Parathyroid adenoma (tissue), 2 donors: Measurements from ENCODE around the gene MESD.

Source experiments
- H2AFZ ChIP-seq: fragments of 300-600 bp; sonication (generic); one replicate; pipeline ENCODE4 v1.7.0; 2017; ENCODE audit warnings: antibody characterized with exemption, mild to moderate bottlenecking
- H3K27ac ChIP-seq: fragments of 300-600 bp; sonication (generic); one replicate; pipeline ENCODE4 v1.7.0; 2017
- H3K27me3 ChIP-seq: fragments of 300-600 bp; sonication (generic); one replicate; pipeline ENCODE4 v1.7.0; 2017; ENCODE audit warnings: low read length; ENCODE audit not compliant: control insufficient read depth, insufficient read depth
- H3K36me3 ChIP-seq: fragments of 300-600 bp; sonication (generic); one replicate; pipeline ENCODE4 v1.7.0; 2017; ENCODE audit warnings: low read length; ENCODE audit not compliant: control insufficient read depth, insufficient read depth
- H3K4me1 ChIP-seq: fragments of 300-600 bp; sonication (generic); one replicate; pipeline ENCODE4 v1.7.0; 2017; ENCODE audit warnings: control low read depth
- H3K4me2 ChIP-seq: fragments of 300-600 bp; sonication (generic); one replicate; pipeline ENCODE4 v1.7.0; 2017; ENCODE audit warnings: low read length
- H3K4me3 ChIP-seq: fragments of 300-600 bp; sonication (generic); one replicate; pipeline ENCODE4 v1.7.0; 2017; ENCODE audit warnings: low read depth, low read length
- H3K79me2 ChIP-seq: fragments of 300-600 bp; sonication (generic); one replicate; pipeline ENCODE4 v1.7.0; 2017; ENCODE audit warnings: control low read depth
- H3K9ac ChIP-seq: fragments of 300-600 bp; sonication (generic); one replicate; pipeline ENCODE4 v1.7.0; 2017; ENCODE audit warnings: mild to moderate bottlenecking
- H3K9me3 ChIP-seq: fragments of 300-600 bp; sonication (generic); one replicate; pipeline ENCODE4 v1.7.0; 2017; ENCODE audit warnings: low read length; ENCODE audit not compliant: control insufficient read depth
- TF ChIP-seq, protein P1 (sequence below): fragments of 300-600 bp; sonication (generic); IDR thresholded peaks from one replicate; pipeline ENCODE4 v1.7.0; 2017; ENCODE audit warnings: antibody characterized with exemption, mild to moderate bottlenecking
- donor health status: primary hyperparathyroidism.

The MESD gene

DNA sequence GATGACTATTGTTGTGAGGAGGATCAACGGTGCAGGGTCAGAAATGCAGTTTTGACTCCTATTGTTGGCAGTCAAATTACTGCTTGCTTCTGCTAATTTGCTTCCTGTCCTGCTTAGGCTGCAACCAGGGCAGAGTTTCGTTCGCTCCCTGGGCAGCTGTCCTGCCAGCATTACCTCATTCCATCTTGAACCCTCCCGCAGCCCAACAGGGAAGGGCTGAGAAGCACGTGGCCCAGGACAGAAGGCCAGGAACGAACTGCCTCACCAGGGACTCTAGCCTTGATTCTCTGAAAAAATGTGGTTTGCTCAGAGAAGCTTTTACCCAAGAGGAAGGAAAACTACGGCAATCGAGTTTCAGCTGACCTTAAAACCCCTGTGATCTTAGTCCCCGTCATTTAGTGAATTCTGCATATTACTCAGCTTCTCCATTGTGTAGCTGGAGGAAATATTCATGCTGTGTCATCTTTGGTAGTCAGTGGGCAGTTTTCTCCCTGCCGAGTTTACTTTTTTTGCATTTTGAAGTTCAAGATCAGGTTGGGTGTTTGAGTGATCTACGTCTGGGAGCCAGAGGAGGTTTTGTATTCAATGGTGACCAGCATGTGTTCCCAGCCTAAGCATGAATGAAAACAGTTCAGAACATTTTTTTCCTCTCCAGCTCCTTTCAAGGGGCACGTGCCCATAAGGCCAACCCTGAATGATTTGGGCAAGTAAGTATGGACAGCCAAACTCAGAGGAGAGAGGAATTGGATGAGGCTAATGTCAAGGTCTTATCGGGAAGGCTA is 34.1 kb upstream of the MESD start:
- Histone ChIP-seq H3K9ac (no peak overlapping the region), H3K9me3 (no peaks in the 10 kb centered on the region), H3K36me3 (no peaks in the 10 kb centered on the region), H3K27ac (peak overlapping the region; percentile 24), H2AFZ (no peak overlapping the region), H3K27me3 (no peaks in the 10 kb centered on the region), H3K79me2 (no peaks in the 10 kb centered on the region), H3K4me3 (no peak overlapping the region), H3K4me2 (no peak overlapping the region), H3K4me1 (no peaks in the 10 kb centered on the region)
- TF ChIP-seq, protein P1, sequence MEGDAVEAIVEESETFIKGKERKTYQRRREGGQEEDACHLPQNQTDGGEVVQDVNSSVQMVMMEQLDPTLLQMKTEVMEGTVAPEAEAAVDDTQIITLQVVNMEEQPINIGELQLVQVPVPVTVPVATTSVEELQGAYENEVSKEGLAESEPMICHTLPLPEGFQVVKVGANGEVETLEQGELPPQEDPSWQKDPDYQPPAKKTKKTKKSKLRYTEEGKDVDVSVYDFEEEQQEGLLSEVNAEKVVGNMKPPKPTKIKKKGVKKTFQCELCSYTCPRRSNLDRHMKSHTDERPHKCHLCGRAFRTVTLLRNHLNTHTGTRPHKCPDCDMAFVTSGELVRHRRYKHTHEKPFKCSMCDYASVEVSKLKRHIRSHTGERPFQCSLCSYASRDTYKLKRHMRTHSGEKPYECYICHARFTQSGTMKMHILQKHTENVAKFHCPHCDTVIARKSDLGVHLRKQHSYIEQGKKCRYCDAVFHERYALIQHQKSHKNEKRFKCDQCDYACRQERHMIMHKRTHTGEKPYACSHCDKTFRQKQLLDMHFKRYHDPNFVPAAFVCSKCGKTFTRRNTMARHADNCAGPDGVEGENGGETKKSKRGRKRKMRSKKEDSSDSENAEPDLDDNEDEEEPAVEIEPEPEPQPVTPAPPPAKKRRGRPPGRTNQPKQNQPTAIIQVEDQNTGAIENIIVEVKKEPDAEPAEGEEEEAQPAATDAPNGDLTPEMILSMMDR = no peak

DNA sequence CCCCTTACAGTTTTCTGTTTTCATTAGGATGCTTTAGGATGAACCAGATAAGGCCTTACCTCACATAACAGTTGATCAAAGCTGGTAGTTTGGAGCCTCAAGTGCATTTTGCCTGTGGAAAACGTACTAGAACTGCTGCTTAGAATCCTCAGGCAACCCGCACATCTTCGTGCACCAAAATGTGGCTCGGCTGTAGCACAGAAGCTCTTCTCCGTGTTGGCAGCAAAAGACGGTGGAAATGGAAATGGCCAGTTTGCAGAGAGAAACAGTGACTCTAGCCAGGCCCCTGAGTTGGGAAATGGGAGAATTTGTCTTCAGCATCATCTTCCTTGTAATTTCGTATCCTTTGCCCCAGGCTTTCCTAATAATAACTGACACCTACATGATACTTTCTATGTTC is 31.7 kb upstream of the MESD start:
- Histone ChIP-seq H3K9ac (no peak overlapping the region), H3K9me3 (no peaks in the 10 kb centered on the region), H3K4me3 (no peak overlapping the region), H3K27me3 (no peaks in the 10 kb centered on the region), H3K4me2 (no peak overlapping the region), H3K27ac (no peak overlapping the region), H3K4me1 (no peaks in the 10 kb centered on the region), H3K36me3 (no peaks in the 10 kb centered on the region), H2AFZ (no peak overlapping the region), H3K79me2 (no peaks in the 10 kb centered on the region)
- TF ChIP-seq, protein P1 = no peak

- Histone ChIP-seq H3K36me3 (no peaks in the 10 kb centered on the region), H3K4me1 (no peaks in the 10 kb centered on the region), H3K79me2 (peaks cover 3% of the 10 kb centered on the region), H3K27ac (no peak overlapping the region), H3K4me2 (no peak overlapping the region), H3K9me3 (no peaks in the 10 kb centered on the region), H3K4me3 (no peak overlapping the region), H3K9ac (no peak overlapping the region), H3K27me3 (no peaks in the 10 kb centered on the region), H2AFZ (no peak overlapping the region)
- TF ChIP-seq, protein P1 = no peak
Measured at GRCh38 chr15:81018197-81018596, 28.6 kb upstream of the MESD start.

DNA sequence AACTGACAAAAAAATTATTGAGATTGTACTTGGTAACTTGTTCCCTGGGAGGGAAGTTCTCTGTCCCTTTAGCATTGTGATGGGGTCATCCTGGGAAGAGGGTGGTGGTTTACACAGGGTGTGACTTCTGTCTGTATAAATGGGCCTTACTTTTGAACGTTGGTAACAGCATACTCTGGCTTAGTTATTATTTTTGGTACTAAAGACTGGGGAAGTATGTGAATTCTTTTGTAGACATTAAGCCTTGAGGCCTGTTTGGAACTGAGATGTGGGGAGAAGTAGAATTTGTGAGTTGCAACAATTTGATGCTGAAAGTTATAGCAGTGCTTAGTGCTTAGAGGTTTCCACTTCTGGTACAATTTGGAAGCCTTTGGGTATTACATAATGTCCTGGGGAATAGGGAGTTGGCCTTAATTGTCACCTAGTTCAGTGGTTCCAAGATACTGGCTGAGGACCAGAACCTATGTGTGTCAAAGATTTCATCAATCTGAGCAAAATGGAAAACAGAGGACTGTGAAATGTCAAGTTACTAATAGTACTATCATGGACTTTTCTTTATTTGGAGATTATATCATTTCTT is 27.0 kb upstream of the MESD start:
- H3K9ac ChIP-seq = no peak overlapping the region
- no peaks in the 10 kb centered on the region for H3K9me3 ChIP-seq
- no peaks in the 10 kb centered on the region for H3K36me3 ChIP-seq
- H3K79me2 ChIP-seq = peaks cover 3% of the 10 kb centered on the region
- H3K4me1 ChIP-seq = no peaks in the 10 kb centered on the region
- no peak overlapping the region for H3K27ac ChIP-seq
- no peak overlapping the region for H2AFZ ChIP-seq
- no peak overlapping the region for H3K4me2 ChIP-seq
- H3K4me3 ChIP-seq = no peak overlapping the region
- TF ChIP-seq, protein P1 = no peak
- no peaks in the 10 kb centered on the region for H3K27me3 ChIP-seq
